GM19193 (cell line): ENCODE results near the gene TAAR6.

Experiments used
- POLR2A ChIP-seq: IDR thresholded peaks from 4 replicates; pipeline ENCODE4 v1.6.1; 2011; ENCODE audit not compliant: insufficient read depth, insufficient read length; ENCODE audit errors: extremely low read depth

The TAAR6 gene

DNA sequence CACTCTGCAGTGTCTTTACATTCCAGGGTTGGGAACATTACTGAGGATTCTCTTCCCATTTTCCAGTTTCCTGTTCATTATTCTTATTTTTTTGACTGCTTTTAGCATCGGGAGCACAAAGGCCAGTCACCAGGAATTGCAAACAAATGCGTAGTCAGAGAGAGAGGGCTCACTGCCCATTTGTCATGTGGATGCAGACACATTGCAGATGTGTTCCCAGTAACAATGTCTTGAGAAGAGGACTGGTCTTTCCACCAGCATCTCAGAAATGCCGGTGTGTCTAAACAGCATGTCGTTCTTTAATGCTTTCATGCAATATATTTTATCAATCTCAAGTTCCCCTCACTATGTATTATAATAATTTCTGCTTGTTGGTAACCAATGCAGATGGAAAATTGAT, 952 bp upstream of the TAAR6 start:
- no peak for TF ChIP-seq POLR2A

DNA sequence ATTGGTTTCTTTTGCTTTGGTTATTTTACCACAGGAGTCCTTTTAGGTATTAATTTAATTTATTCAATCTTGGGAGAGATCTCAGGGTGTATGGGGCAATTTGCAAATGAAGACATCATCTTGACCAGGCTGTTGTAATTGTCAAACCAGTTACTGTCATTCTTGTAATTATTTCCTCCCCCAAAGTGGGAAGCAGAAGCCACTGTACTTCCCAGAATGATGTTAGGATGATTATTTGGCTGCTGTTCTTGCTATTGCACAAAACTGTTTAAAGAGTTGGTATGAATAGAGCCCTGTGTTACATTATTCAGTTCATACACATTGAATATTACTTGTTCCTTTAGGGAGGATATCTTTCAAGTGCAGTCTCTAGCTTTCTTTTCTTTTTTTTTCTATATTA, 1.7 kb downstream of the TAAR6 start:
- TF ChIP-seq POLR2A, result no peak

DNA sequence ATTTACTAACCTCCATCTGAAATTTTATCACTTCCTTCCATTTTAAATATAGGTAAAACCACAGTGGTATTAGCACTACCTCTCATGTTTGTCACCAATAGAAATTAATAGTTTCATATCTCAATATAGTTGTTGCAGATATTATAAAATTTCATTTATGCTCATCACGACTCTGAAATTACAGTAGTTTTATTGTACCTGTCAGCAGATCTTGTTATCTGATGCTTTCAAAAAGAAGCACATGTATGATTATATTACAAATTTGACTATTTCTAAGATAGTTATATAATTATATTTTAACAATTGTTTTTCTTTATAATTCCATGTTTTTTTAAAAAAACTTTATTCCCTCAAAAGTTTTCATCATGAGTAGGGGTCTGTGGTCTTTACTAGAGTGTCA, 14.6 kb downstream of the TAAR6 start:
- TF ChIP-seq POLR2A, result no peak

DNA sequence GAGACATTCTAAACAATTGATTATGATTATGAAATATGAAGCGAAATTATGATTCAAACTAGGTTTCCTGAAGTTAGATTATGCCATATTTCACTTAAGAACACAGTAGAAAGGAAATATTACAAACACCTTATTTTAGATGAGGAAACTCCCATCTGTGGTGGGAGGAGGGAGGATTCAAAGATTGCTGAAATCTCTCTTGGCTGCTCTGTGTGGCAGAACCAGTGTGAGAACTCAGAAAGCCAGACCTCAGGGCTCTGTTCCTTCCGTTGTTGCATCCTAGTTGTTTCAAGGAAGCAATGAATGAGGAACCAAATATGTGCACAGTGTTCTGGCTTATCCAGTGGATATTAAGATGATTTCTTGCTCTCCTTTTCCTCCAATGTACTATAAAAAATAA, 17.3 kb downstream of the TAAR6 start:
- no peak for TF ChIP-seq POLR2A

DNA sequence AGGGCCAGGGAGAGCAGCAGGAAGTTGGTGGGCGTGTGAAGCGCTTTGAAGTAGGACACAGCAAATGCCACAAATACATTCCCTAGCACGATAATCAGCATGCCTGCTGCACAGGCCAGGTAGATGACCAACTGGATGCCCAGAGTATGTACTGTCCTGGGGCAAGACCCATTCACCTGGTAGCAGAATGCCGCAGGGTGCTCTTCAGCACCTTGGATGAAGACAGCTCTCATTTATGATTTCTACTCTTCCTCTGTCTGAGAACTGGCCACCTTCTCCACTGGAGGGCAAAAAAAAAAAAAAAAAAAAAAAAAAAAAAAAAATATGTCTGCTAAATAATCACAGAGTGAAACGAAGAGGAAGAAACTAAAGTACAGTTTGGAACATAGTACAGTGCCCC, 19.3 kb downstream of the TAAR6 start, which contains the start of gene TAAR5:
Gene TAAR5 (minus strand): TSS at position 288 of the 400 bp plus-strand sequence. CDS start 55 bp downstream, at position 233.
- no peak for TF ChIP-seq POLR2A

DNA sequence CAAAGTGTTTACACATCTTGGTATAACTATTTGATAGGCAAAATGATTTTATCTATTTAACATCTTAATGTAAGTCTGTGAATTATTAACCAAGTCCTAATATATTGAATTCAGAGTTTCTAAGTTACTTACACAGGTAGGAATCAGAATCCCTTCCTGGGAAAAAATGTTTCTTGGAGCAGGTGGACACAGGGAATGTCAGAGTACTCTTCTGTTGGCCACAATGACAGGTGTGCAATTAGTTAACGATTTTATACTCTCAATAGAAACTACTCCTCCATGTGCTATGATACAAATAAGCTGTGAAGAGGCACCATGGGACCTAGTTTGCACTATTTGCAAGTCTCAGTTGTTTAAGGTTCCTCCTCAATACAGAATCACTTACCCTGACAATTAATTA, 20.2 kb downstream of the TAAR6 start:
- TF ChIP-seq POLR2A, result no peak

DNA sequence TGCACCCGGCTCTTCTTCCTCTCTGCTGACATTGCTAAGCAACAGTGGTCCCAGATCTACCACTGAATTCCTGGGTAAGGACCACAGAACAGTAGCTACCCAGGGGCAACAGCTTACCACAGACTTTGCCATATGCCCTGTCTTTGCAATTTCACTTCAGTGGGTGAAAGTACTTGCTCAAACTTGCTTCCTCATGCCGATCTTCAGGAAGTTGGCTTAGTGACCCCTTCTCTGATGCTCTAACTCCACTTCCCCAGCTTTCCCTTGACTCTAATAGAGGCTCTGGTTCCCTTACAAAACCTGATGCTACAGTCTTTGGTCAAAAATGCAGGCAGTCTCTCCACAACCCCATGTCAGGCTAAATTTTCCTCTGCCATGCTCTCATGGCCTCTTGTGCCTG, 22.7 kb downstream of the TAAR6 start:
- no peak for TF ChIP-seq POLR2A

DNA sequence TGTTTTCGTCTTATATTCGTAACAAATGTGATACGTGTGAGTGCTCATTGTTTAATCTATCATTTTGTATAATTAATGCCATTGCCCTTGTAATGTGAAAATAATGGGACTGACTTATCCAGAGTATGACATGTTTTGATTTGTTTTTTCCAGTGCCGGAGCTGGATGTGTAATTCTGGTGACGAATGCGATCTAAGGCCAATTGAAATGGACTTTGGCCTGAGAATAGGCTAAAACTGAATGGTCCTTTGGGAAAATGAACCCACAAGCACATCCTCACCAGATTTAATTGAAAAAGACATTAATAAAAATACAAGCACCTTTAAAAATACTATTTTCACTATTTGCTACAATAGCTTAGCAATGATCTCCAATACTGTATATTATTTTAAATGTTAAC, 26.1 kb downstream of the TAAR6 start:
- no peak for TF ChIP-seq POLR2A

DNA sequence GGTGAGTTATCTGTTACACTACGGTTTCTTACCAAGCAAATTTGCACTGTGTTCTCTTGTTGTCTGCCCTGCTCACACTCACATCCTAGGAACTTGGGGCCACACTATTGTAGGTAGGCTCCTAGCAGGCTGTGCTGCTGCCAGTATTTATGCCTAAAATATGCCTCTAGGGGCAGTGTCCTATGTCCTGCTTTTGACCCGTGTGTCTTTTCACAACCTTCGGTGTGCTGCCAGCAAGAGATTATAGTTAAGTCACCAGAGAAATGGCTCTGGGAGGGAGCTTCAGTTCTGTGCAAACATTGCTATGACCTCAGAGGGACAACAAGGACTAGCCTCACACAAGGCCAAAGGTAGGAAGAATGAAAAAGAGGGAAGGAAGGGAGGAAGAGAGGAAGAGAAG, 28.4 kb downstream of the TAAR6 start:
- no peak for TF ChIP-seq POLR2A

DNA sequence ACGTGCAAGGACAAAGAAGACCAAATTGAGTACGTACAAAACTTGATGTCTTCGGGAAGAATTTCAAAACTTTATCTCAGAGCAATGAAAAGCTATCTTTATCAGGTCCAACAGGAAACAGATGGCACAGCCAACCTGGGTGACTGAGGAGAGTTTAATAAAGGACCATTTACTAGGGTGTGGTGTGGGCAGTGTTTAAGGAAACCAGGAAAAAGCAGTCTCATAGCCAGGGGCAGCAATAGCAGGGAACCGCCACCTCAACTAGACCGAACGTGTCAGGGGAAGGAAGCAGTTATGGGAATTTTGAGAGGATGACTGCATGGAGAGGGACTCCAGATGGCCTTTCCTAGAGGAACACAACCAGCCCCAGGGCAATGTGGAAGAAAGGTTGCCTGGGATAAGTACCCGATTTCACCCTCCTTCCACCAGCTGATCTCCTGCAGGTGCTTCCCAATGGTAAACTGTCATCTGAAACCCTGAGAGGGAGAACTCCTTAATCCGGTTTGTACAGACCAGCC, 34.6 kb downstream of the TAAR6 start:
- no peak for TF ChIP-seq POLR2A

DNA sequence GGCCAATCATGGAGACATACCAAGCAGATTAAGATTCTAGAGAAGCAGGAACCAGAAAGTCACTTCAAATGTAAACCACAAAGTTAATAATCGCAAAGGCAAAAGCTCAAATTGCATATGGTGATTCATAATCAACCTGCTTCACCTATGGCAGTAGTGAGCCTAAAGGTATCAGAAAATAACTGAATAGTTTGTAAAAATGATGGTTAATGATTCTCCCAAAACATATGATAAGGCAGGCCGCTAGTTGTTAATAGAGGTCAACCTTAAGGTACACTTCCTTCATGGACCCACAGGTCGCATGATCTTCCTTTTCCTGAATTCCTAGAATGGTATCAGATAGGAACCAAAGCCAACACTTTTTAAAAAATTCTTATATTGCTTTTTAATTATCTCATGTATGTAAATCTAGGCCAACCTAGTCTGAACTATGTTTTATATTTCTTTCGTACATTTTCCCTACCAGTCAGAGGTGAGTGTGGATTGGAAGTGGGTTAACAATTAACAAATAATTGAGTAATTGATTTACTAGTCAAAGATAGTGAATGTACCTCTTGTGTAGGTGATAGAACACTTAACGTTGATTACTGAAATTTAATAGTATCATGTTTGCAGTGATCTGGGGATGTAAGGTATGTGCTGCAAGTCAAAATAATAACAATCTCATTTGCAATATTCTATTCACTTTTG, 37.6 kb downstream of the TAAR6 start:
- TF ChIP-seq POLR2A, result no peak

DNA sequence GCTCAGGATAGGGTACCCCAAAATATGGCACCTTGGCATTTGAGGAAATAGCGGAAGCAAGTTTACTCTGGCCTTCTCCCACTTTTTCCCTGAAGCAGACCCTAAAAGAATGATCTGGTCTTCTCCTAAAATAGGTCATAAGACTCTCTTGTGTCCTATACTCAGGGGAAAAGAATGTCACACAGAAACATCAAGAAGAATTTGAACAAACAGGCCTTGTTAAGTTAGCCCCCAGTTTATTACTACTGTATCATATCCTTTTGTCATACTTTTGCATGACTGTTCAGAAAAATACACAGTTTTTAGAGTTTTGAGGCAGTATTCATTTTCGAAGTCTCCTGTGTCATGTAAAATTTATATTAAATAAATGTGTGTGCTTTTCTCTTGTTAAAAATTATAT, 41.5 kb downstream of the TAAR6 start:
- TF ChIP-seq POLR2A, result no peak

DNA sequence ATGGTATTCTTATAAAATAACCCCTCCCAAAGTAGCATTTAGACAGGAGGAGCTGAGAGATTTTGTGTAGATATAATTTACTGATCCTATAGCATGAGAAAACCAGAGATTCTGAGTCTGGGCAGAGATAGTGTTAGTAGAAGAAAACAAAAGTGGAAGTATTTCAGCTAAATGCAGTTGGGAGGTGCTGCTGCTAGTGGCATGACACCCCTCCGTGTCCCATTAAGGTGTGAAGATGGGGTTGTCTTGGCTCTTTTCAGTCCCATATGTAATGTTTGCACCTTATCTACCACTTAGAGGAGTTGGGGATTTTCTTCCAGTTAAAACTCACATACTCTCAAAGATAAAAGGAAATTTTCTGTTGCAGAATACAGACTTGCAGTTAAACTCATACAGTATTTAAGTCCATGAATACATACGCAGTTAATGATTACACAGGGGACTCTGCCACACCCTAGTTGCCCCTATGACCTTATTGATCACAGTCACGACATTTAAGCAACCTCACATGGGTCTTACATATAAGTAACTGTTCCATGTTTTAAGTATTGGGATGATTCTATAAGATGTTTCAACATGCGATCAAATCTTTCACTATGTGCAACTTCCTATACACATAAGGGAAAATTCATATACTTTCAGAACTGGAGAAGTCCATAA, 42.5 kb downstream of the TAAR6 start:
- no peak for TF ChIP-seq POLR2A

DNA sequence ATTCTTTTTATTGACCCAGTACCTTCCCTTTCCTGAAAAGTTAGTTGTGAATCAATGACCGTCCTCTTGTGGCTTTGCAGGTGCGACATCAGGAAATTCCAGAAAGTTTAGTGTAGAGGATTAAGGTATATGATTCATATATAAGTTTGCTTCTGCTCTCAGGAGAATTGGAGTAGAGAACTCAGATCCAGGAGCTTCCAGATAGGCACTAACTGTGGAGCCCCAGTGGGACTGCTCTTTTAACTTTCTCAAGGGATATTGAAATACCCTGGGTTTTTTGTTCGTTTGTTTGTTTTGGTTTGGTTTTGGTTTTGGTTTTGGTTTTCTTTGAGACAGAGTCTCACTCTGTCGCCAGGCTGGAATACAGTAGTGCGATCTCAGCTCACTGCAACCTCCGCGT, 44.4 kb downstream of the TAAR6 start:
- no peak for TF ChIP-seq POLR2A

DNA sequence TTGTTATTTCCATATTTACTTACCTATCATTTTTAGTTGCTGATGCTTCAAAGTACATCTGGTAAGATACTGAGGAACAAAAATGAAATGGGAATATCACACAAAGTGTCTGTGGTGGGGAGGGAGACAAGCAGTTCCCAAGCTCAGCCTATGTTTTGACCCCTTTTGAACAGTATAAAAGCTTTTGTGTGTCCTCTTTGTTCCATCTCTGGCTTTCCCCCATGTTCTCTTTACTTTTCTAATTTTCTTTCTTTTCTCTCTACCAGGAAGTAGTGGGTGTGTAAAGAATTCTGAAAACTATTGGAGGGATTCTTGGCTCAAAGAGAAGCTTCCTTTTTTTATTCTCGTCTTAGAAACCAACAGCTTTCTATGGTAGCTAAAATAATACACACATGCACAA, 46.6 kb downstream of the TAAR6 start:
- TF ChIP-seq POLR2A, result no peak
